ENCODE data around the gene ELOVL5.

ELOVL5 gene

DNA sequence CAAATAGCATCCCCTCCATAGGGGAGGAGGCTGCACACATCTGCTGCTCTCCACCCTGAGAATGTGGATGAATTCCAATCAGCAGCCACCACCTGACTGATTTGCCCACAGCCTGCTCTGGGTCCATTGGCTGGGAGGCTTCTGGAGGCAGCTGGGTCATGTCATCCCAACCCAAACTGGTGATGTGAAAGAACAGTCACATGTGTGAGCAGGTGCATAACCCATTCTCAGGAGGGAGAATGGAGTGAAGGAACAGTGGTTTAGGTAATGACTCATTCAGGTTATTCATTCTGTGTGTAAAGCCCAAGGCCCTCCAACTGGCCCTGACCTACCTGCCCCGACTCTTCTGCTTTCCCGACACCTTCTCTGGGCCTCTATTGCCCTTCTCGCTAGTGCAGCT lies 109.2 kb downstream of the ELOVL5 start:
- DNase-seq (ENCODE audit: low read depth) = no peak

GRCh38 chr6:53238311-53238710 lies 110.4 kb downstream of the ELOVL5 start:
- DNase-seq (ENCODE audit: low read depth) = no peak

GRCh38 chr6:53236241-53236640 lies 112.5 kb downstream of the ELOVL5 start:
- DNase-seq (ENCODE audit: low read depth) = no peak

DNA sequence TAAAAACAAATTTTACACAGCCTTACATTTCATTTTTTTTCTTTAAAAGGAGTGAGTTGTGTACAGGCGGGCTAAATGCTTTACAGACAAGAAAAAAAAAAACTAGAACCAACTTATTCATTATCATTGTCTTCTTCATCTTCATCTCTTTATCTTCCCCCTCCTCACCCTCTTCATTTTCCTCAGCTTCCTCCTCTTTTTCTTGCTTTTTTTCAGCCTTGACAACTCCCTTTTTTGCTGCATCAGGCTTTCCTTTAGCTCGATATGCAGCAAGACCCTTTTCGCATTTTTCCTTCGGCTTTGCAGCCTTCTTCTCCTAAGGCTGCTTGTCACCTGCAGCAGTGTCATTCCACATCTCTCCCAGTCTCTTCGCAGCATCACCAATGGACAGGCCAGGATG lies 113.2 kb downstream of the ELOVL5 start:
- no peak for DNase-seq (ENCODE audit: low read depth)

GRCh38 chr6:53233309-53233708 lies 115.4 kb downstream of the ELOVL5 start:
- no peak for DNase-seq (ENCODE audit: low read depth)

DNA sequence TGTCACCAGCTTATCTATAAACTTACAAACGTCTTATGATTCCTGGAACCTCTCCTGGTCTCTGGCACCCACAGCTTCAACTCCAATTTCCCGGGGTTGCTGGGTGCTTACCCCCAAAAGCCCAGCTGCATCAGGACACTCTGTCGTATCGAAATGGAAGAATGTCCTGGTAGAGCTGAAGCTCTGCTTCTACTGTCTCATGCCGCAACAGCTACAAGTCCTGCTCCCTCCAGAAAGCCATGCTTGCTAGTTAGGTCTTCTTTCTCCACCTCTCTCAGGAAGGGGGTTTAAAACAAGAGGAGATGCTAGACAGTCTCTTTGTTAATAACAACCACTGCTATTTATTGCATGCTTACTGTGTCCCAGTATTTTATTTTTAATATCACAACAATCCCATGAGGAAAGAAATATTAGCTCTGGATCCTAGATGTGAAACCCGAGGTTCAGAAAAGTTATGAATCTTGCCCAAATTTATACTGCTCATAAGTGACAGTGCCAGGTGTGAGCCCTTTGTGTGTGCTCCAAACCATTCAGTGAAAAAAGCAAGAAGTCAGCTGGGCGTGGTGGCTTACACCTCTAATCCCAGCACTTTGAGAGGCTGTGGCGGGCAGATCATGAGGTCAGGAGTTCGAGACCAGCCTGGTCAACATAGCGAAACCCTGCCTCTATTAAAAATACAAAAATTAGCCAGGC lies 117.8 kb downstream of the ELOVL5 start:
- DNase-seq (ENCODE audit: low read depth) = no peak

DNA sequence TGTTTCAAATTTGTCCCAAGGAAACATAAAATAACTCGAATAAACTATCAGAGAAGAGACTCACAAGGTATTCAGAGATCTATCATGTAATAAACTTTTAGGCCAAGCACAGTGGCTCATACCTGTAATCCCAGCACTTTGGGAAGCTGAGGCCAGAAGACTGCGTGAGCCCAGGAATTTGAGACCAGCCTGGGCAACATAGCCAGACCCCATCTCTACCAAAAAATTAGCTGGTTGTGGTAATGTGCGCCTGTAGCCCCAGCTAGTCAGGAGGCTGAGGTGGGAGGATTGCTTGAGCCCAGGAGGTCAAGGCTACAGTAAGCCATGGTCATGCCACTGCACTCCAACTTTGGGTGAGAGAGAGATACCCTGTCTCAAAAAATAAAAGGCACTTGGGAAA lies 120.9 kb downstream of the ELOVL5 start:
- DNase-seq (ENCODE audit: low read depth) = no peak

- no peak for DNase-seq (ENCODE audit: low read depth)
Measured at GRCh38 chr6:53220605-53221004, 128.1 kb downstream of the ELOVL5 start.
